Suprapubic skin (tissue), 3 donors: ENCODE measurements around the gene VLDLR.

Source experiments
- CTCF ChIP-seq, 2 donors: fragments of 200-600 bp in 1 of 2; fragments of 450-650 bp in 1 of 2; sonication (generic) in 1 of 2; IDR thresholded peaks; one replicate each; pipeline ENCODE4 v1.5.1; 2016 to 2019; ENCODE audit warnings: antibody characterized with exemption in 2 of 2, mild to moderate bottlenecking in 1 of 2, moderate library complexity in 1 of 2
- EP300 ChIP-seq: sonication (generic); formaldehyde crosslinking; IDR thresholded peaks from one replicate; pipeline ENCODE4 v1.6.1; 2017; ENCODE audit warnings: antibody characterized with exemption

- TF ChIP-seq CTCF (IDR thresholded peaks at IDR 0.05) (no peak), EP300 (no peak)
Observed at GRCh38 chr9:2625427-2625826, 3.8 kb downstream of the VLDLR start.
